ENCODE measurements around the gene C19orf18.

Gene C19orf18

DNA sequence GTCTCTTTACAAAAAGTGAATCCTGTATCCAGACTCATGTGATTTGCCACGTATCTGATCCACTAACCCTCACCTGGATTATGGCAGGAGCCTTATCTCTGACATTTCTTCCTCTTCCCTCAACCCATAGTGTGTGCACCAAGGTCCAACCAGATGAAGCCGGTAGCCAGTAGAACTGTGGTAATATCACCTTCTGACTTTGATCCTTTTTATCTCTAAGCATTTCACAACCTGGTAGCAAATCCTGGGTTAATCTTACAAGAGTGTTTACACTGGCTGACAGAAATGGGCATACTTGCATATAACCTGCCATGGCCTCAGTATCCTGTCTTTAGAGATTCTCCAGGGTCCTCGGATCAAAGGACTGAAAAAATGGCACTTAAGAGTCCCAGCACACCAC is 59.8 kb downstream of the C19orf18 start:
- no peak for TF ChIP-seq CTCF (IDR thresholded peaks at IDR 0.05; ENCODE audit: low read depth, low read length)
- TF ChIP-seq MAX (IDR thresholded peaks at IDR 0.05; ENCODE audit: low read depth, low read length), result no peak
- TF ChIP-seq POLR2A (IDR thresholded peaks at IDR 0.05; ENCODE audit: extremely low read depth, insufficient read length), result no peak
- TF ChIP-seq MYC (IDR thresholded peaks at IDR 0.05; ENCODE audit: low read depth, low read length), result no peak
- H3K4me3 ChIP-seq (ENCODE audit: low read depth, low read length), result no peak overlapping the region
- no peak for DNase-seq (ENCODE audit: low read depth)

Measured in NB4 (cell line).